K562 (cell line): ENCODE results near the gene HAT1. TPM values are rescaled to one million over a fixed set of nuclear protein-coding genes. Genes with fewer than 3 reads are reported as not detected.
A peak's percentile ranks its signal among the peaks of the same experiment; 100 is the strongest.

ENCODE experiments used
- BCLAF1 ChIP-seq, 2 experiments: fragments of 450-650 bp in 1 of 2; IDR thresholded peaks; 2 replicates each; pipeline ENCODE4 v1.6.1; 2011 to 2017; ENCODE audit warnings: low read depth in 2 of 2, antibody characterized with exemption in 1 of 2, borderline replicate concordance in 1 of 2, low read length in 1 of 2, mild to moderate bottlenecking in 1 of 2, mixed read lengths in 1 of 2; ENCODE audit not compliant: control insufficient read depth in 1 of 2
- CBX8 ChIP-seq: fragments of 200-600 bp; sonication (generic); IDR thresholded peaks from 2 replicates; pipeline ENCODE4 v1.6.1; 2012; ENCODE audit warnings: borderline replicate concordance, mixed run types, low read depth, mild to moderate bottlenecking, moderate library complexity, mixed read lengths, low read length, control low read depth, inconsistent platforms; ENCODE audit not compliant: poor library complexity, severe bottlenecking; ENCODE audit errors: extremely low read depth
- CREM ChIP-seq: IDR thresholded peaks from 2 replicates; pipeline ENCODE4 v1.6.1; 2014; ENCODE audit warnings: antibody characterized with exemption, low read depth
- DACH1 ChIP-seq: fragments of 450-650 bp; IDR thresholded peaks from 2 replicates; pipeline ENCODE4 v1.6.1; 2018; ENCODE audit not compliant: partially characterized antibody
- HNRNPLL ChIP-seq: fragments of 200-400 bp; formaldehyde crosslinking; IDR thresholded peaks from 2 replicates; pipeline ENCODE4 v1.6.1; 2017; ENCODE audit warnings: low read length, low read depth, mild to moderate bottlenecking; ENCODE audit not compliant: poor library complexity, severe bottlenecking
- ILF3 ChIP-seq: fragments of 450-650 bp; IDR thresholded peaks from 2 replicates; pipeline ENCODE4 v1.6.1; 2018; ENCODE audit warnings: antibody characterized with exemption, mild to moderate bottlenecking, moderate library complexity, borderline replicate concordance
- MBD1 ChIP-seq: fragments of 250-450 bp; sonication (Bioruptor Pico); IDR thresholded peaks from 2 replicates; pipeline ENCODE4 v1.8.0; 2022; ENCODE audit warnings: inconsistent platforms
- MTA2 ChIP-seq: fragments of 450-650 bp; IDR thresholded peaks from 2 replicates; pipeline ENCODE4 v1.6.1; 2016; ENCODE audit warnings: low read depth
- NCOA6 ChIP-seq: fragments of 450-650 bp; IDR thresholded peaks from 2 replicates; pipeline ENCODE4 v1.6.1; 2017; ENCODE audit warnings: mild to moderate bottlenecking
- NFXL1 ChIP-seq: fragments of 450-650 bp; formaldehyde crosslinking; IDR thresholded peaks from 2 replicates; pipeline ENCODE4 v1.4.0; 2021; ENCODE audit warnings: mild to moderate bottlenecking
- PHB2 ChIP-seq: fragments of 450-650 bp; IDR thresholded peaks from 2 replicates; pipeline ENCODE4 v1.6.1; 2017; ENCODE audit warnings: low read depth
- PHTF2 ChIP-seq: fragments of 250-450 bp; sonication (Bioruptor Pico); IDR thresholded peaks from 2 replicates; pipeline ENCODE4 v1.5.0; 2021; ENCODE audit warnings: mild to moderate bottlenecking
- POLR2A ChIP-seq: fragments of 450-650 bp; conservative IDR thresholded peaks from 2 replicates; pipeline ENCODE4 v1.6.1; 2016
- RUNX1 ChIP-seq: sonication (generic); IDR thresholded peaks from 2 replicates; pipeline ENCODE4 v1.6.1; 2016; ENCODE audit warnings: antibody characterized with exemption, low read depth
- SMARCE1 ChIP-seq: fragments of 450-650 bp; IDR thresholded peaks from 2 replicates; pipeline ENCODE4 v1.7.1; 2016; ENCODE audit warnings: mild to moderate bottlenecking
- TAL1 ChIP-seq: fragments of 450-650 bp; IDR thresholded peaks from 2 replicates; pipeline ENCODE4 v1.6.1; 2016; ENCODE audit warnings: mild to moderate bottlenecking
- TARDBP ChIP-seq: fragments of 450-650 bp; IDR thresholded peaks from 2 replicates; pipeline ENCODE4 v1.6.1; 2016
- ZNF253 ChIP-seq: fragments of 250-450 bp; sonication (Bioruptor Pico); conservative IDR thresholded peaks from 2 replicates; pipeline ENCODE4 v1.6.1; 2021; ENCODE audit warnings: mild to moderate bottlenecking
- ZNF583 ChIP-seq: fragments of 250-450 bp; sonication (Bioruptor Pico); IDR thresholded peaks from 2 replicates; pipeline ENCODE4 v1.4.0; 2020
- ZNF79 ChIP-seq: fragments of 250-450 bp; sonication (Bioruptor Pico); IDR thresholded peaks from 2 replicates; pipeline ENCODE4 v1.4.0; 2020; ENCODE audit warnings: low read depth, mild to moderate bottlenecking, moderate library complexity
- polyA plus RNA-seq, 8 experiments: library from polyadenylated mRNA; depleted of rRNA in 4 of 8; stranded (reverse) in 5 of 8; unstranded in 3 of 8; fragments of >200 nt; fragmentation: Nextera tagmentation in 2 of 8; fragmentation: Illumina TruSeq in 1 of 8; extraction: Ambion mirVana in 2 of 8; extraction: Trizol in 1 of 8; gene quantifications; 2 replicates each; pipeline versions ENCODE4 v1.2.1 to v1.2.3, GENCODE V29; 2011 to 2014; ENCODE audit warnings: inconsistent platforms in 1 of 8, missing spikeins in 1 of 8
- total RNA-seq, 7 experiments: library from RNA; depleted of rRNA in 6 of 7; stranded (reverse); fragments of >200 nt in 6 of 7; fragmentation: Illumina TruSeq in 2 of 7; extraction: Trizol in 2 of 7; gene quantifications; 2 replicates each; pipeline versions ENCODE4 v1.2.1 to v1.2.3, GENCODE V29; 2011 to 2021; ENCODE audit warnings: low replicate concordance in 1 of 7
- TF ChIP-seq, protein P1 (sequence below): fragments of 250-450 bp; sonication (Bioruptor Pico); IDR thresholded peaks from 2 replicates; pipeline ENCODE4 v1.4.0; 2020; ENCODE audit warnings: borderline replicate concordance

The HAT1 gene
- total and polyA plus RNA-seq, 9 of the 15 experiments (the other 6 are each of a cell fraction or from before 2014, with no cell fraction given): 125 to 384 (median 244) TPM

DNA sequence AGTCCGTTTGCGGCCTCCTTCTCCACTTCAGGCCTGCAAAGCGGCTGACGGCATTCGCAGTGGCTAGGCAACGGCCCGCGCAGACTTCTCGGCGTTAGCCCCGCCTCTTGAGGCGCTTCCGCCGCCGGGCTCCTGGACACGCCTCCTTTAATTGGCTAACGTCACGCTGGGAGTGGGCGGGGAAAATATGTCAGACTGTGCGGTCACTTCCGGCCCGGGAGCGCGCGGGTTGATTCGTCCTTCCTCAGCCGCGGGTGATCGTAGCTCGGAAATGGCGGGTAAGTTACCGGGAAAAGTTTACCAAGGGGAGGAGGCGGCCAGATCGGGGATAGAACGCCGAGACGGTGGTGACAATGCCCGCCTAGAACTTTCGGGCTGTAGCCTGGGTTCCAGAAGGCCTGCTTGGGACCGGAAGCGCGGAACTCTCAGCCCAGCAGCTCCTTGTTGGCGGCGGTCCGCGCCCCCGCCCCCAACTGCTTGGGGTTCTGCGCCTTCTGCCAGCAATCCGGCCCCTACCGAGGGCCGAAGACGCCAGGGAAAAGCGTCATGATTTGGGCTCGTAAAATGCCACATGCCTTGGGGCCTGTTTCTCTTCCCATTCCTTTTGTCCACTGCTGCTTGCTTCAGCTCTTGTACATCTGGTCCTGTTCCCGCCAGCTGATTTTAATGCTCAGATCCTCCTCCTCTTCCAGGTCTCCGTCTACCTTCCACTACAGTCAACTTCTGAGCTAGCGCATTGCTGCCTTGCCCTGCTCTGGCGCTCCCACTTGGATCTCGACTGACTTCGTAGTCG, at the start of gene HAT1 (continued):
- TF ChIP-seq, protein P1, sequence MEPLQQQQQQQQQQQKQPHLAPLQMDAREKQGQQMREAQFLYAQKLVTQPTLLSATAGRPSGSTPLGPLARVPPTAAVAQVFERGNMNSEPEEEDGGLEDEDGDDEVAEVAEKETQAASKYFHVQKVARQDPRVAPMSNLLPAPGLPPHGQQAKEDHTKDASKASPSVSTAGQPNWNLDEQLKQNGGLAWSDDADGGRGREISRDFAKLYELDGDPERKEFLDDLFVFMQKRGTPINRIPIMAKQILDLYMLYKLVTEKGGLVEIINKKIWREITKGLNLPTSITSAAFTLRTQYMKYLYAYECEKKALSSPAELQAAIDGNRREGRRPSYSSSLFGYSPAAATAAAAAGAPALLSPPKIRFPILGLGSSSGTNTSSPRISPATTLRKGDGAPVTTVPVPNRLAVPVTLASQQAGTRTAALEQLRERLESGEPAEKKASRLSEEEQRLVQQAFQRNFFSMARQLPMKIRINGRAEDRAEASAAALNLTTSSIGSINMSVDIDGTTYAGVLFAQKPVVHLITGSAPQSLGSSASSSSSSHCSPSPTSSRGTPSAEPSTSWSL: no peak
- TF ChIP-seq HNRNPLL (peak; percentile 96), MTA2 (no peak), NCOA6 (no peak), MBD1 (CRISPR knock-in tag) (no peak), BCLAF1 (IDR thresholded peaks at IDR 0.05; ENCODE audit: borderline replicate concordance in 1 of 2, control insufficient read depth in 1 of 2, low read depth in 2 of 2, low read length in 1 of 2) (peak in 1 of 2 experiments; percentile 60; a peak in 1 of 4 replicates), POLR2A (peak; percentile 93), TAL1 (no peak), RUNX1 (no peak), ZNF583 (CRISPR knock-in tag) (no peak), PHB2 (no peak), DACH1 (no peak), SMARCE1 (peak; percentile 53; the same call in 1 of the 2 replicates), NFXL1 (no peak), TARDBP (peak; percentile 94; the same call in 1 of the 2 replicates), ZNF79 (no peak), PHTF2 (CRISPR knock-in tag) (no peak), CREM (peak; percentile 98), ILF3 (no peak; the same call in 1 of the 2 replicates), CBX8 (no peak), ZNF253 (CRISPR knock-in tag) (no peak)
